Measurements from ENCODE around the gene PCNP. TPM values are rescaled to one million over a fixed set of nuclear protein-coding genes. Genes with fewer than 3 reads are reported as not detected.

The PCNP gene, protein sequence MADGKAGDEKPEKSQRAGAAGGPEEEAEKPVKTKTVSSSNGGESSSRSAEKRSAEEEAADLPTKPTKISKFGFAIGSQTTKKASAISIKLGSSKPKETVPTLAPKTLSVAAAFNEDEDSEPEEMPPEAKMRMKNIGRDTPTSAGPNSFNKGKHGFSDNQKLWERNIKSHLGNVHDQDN
- total RNA-seq = 137 TPM
- long read RNA-seq, transcript PCNP-202 (5 exons, 2,165 nt) = minor isoform, 54 of 276 reads
- long read RNA-seq, transcript PCNP-207 (5 exons, 786 nt) = minor isoform, 13 of 276 reads
- long read RNA-seq, transcript PCNP-204 (4 exons, 2,028 nt) = minor isoform, 14 of 276 reads
- long read RNA-seq, transcript PCNP-201 (5 exons, 2,342 nt) = major isoform, 147 of 276 reads
- long read RNA-seq, partial matches to known transcripts = 3 of 276 reads
- long read RNA-seq, other reads (novel, unspliced or antisense) = 40 of 276 reads

DNA sequence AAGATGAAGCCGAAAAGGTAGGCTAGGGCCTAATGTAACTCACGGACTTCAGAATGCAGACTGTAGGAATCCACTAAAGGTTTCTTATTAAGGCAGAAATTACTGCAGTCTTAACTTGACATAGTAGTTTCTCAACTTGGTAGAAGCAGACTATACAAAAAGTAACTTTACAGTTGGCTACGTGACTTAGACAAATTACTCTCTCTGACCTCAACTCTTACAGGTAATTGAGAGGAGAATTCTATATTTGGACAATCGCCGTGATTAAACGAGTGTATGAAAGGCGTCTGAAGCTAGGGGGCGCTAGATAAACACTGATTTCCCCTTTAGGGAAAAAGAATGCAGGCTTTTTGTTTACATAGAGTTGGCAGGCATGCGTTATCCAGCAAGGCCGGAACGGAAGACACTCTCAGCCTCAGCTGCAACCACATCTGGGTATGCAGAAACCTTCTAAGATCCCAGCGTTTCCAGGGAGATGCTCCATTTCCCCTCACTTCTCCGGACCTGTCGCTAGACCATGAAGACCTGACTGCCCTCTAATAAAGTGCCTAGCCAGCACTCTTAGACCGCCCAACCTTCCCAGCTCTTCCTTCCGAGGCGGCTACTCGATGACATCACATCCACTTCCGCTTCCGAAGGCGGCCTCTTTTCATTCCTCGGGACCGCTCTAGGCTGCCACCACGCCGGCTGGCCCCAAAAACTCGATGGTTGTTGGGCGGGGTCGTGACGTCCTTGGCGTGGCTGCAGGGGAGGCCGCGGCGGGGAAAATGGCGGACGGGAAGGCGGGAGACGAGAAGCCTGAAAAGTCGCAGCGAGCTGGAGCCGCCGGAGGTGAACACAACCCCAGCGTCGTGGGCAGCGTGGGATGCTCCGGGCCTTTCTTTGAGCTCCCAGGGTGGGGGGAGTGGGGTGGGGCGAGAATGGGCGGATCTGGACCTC, at the start of gene PCNP:
Gene PCNP (plus strand): TSS at position 732 of the 939 bp plus-strand sequence. CDS start 36 bp downstream, at position 768.
- DNase-seq (peak; percentile 99), ATAC-seq (peak; percentile 95 to 98)
- Histone ChIP-seq H3K27me3 (ENCODE audit: low read depth) (no peaks in the 10 kb centered on the region), H3K4me3 (peak within 1 kb of the TSS; percentile 80), H3K27ac (peak within 1 kb of the TSS; percentile 99), H3K9me3 (no peaks in the 10 kb centered on the region), H3K36me3 (peaks cover 7% of the 10 kb centered on the region), H3K4me1 (peaks cover 45% of the 10 kb centered on the region)
- TF ChIP-seq CTCF (IDR thresholded peaks at IDR 0.05) = peak; percentile 86
- intact Hi-C loops (cut with DNase I) = no loop called here

DNA sequence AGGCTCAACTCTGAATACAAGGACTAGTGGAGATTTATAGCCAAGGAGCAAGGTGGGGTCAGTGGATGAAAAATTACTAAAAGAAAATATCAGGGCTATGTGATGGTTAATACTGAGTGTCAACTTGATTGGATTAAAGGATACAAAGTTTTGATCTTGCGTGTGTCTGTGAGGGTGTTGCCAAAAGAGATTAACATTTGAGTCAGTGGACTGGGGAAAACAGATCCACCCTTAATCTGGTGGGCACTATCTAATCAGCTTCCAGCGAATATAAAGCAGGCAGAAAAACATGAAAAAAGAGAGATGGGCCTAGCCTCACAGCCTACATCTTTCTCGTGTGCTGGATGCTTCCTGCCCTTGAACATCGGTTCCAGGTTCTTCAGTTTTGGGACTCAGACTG, 46.5 kb upstream of the PCNP start:
- Histone ChIP-seq H3K27me3 (ENCODE audit: low read depth) (no peaks in the 10 kb centered on the region), H3K4me3 (no peak overlapping the region), H3K27ac (no peak overlapping the region), H3K9me3 (peaks cover 3% of the 10 kb centered on the region), H3K4me1 (no peaks in the 10 kb centered on the region), H3K36me3 (no peaks in the 10 kb centered on the region)
- DNase-seq (no peak), ATAC-seq (no peak)
- no peak for TF ChIP-seq CTCF (IDR thresholded peaks at IDR 0.05)
- intact Hi-C loops (cut with DNase I) = no loop called here

DNA sequence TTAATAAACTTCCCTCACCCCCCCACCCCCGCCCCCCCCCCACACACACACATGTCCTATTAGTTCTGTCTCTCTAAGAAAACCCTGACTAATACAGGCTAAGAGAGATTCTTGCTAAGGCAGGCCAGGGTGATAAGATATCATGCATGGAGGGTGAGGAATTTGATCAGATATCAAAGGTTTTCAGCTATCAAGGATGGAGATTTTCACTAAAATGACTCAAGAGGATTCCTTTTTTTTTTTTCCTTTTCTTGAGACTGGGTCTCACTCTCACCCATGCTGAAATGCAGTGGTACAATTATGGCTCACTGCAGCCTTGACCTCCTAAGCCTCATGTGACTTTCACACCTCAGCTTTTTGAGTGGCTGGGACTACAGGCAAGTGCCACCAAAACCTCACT, 46.1 kb upstream of the PCNP start:
- H3K27ac ChIP-seq = no peak overlapping the region
- H3K27me3 ChIP-seq (ENCODE audit: low read depth) = no peaks in the 10 kb centered on the region
- DNase-seq (no peak), ATAC-seq (no peak)
- TF ChIP-seq CTCF (IDR thresholded peaks at IDR 0.05) = no peak
- H3K36me3 ChIP-seq = no peaks in the 10 kb centered on the region
- no peaks in the 10 kb centered on the region for H3K4me1 ChIP-seq
- H3K9me3 ChIP-seq = peaks cover 3% of the 10 kb centered on the region
- no peak overlapping the region for H3K4me3 ChIP-seq
- intact Hi-C loops (cut with DNase I) = no loop called here

GRCh38 chr3:101529816-101530685, 43.9 kb upstream of the PCNP start:
- DNase-seq (no peak), ATAC-seq (no peak)
- Histone ChIP-seq H3K27ac (no peak overlapping the region), H3K4me3 (no peak overlapping the region), H3K36me3 (no peaks in the 10 kb centered on the region), H3K27me3 (ENCODE audit: low read depth) (no peaks in the 10 kb centered on the region), H3K9me3 (peaks cover 3% of the 10 kb centered on the region), H3K4me1 (no peaks in the 10 kb centered on the region)
- TF ChIP-seq CTCF (IDR thresholded peaks at IDR 0.05) = no peak
- intact Hi-C loops (cut with DNase I) = no loop called here

DNA sequence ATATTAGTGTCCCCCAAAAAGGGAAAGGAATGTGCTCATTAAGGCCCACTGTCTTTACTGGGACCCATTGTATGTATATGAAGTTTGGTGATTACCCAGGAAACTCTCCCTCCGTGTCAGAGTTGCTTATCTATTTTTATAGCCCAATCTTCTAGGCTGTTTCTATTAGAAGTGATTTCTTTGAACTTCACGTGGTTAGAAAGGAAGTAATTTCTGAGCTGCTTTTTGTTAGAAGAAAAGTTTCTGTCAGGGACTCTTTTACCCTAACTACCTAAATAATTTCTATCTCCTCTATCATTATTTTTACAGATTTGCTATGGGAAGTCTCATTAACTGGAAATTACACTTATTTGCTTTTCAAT, 43.3 kb upstream of the PCNP start:
- no peak for TF ChIP-seq CTCF (IDR thresholded peaks at IDR 0.05)
- Histone ChIP-seq H3K36me3 (no peaks in the 10 kb centered on the region), H3K4me3 (no peak overlapping the region), H3K27ac (no peak overlapping the region), H3K4me1 (no peaks in the 10 kb centered on the region), H3K9me3 (peaks cover under 1% of the 10 kb centered on the region), H3K27me3 (ENCODE audit: low read depth) (no peaks in the 10 kb centered on the region)
- ATAC-seq (no peak), DNase-seq (no peak)
- intact Hi-C loops (cut with DNase I) = no loop called here

Measured in lower lobe of right lung (tissue), 2 donors.